Measurements from ENCODE around the gene MAN1B1.

The MAN1B1 gene

GRCh38 chr9:137150617-137151457, 64.1 kb downstream of the MAN1B1 start:
- Mint-ChIP-seq H3K4me3 (no peak overlapping the region), H3K4me1 (no peaks in the 10 kb centered on the region), H3K27ac (no peak overlapping the region), H3K9me3 (no peaks in the 10 kb centered on the region), H3K27me3 (ENCODE audit: low read depth) (peaks cover 59% of the 10 kb centered on the region), H3K36me3 (ENCODE audit: low read depth) (no peaks in the 10 kb centered on the region)
- TF ChIP-seq CTCF (IDR thresholded peaks at IDR 0.05; ENCODE audit: unreplicated experiment in 3 of 3), result no peak

- Mint-ChIP-seq H3K27me3 (ENCODE audit: low read depth) (peaks cover 69% of the 10 kb centered on the region), H3K36me3 (ENCODE audit: low read depth) (no peaks in the 10 kb centered on the region), H3K27ac (no peak overlapping the region), H3K9me3 (no peaks in the 10 kb centered on the region), H3K4me3 (no peak overlapping the region), H3K4me1 (no peaks in the 10 kb centered on the region)
- TF ChIP-seq CTCF (IDR thresholded peaks at IDR 0.05; ENCODE audit: unreplicated experiment in 3 of 3), result no peak
These were observed 66.1 kb downstream of the MAN1B1 start for GRCh38 chr9:137152844-137153405.

GRCh38 chr9:137156567-137157375, 70.0 kb downstream of the MAN1B1 start:
- no peaks in the 10 kb centered on the region for H3K4me1 Mint-ChIP-seq
- H3K27ac Mint-ChIP-seq, result no peak overlapping the region
- H3K27me3 Mint-ChIP-seq (ENCODE audit: low read depth), result peaks cover 76% of the 10 kb centered on the region
- no peak for TF ChIP-seq CTCF (IDR thresholded peaks at IDR 0.05; ENCODE audit: unreplicated experiment in 3 of 3)
- H3K9me3 Mint-ChIP-seq, result no peaks in the 10 kb centered on the region
- no peaks in the 10 kb centered on the region for H3K36me3 Mint-ChIP-seq (ENCODE audit: low read depth)
- H3K4me3 Mint-ChIP-seq, result no peak overlapping the region

GRCh38 chr9:137157618-137158415, 71.0 kb downstream of the MAN1B1 start:
- no peaks in the 10 kb centered on the region for H3K9me3 Mint-ChIP-seq
- no peaks in the 10 kb centered on the region for H3K36me3 Mint-ChIP-seq (ENCODE audit: low read depth)
- H3K4me3 Mint-ChIP-seq, result no peak overlapping the region
- H3K4me1 Mint-ChIP-seq, result no peaks in the 10 kb centered on the region
- no peak overlapping the region for H3K27ac Mint-ChIP-seq
- TF ChIP-seq CTCF (IDR thresholded peaks at IDR 0.05; ENCODE audit: unreplicated experiment in 3 of 3), result no peak
- peaks cover 79% of the 10 kb centered on the region for H3K27me3 Mint-ChIP-seq (ENCODE audit: low read depth)

GRCh38 chr9:137158625-137159024, 71.8 kb downstream of the MAN1B1 start:
- H3K36me3 Mint-ChIP-seq (ENCODE audit: low read depth), result no peaks in the 10 kb centered on the region
- TF ChIP-seq CTCF (IDR thresholded peaks at IDR 0.05; ENCODE audit: unreplicated experiment in 3 of 3), result no peak
- H3K4me1 Mint-ChIP-seq, result no peaks in the 10 kb centered on the region
- no peak overlapping the region for H3K4me3 Mint-ChIP-seq
- peaks cover 87% of the 10 kb centered on the region for H3K27me3 Mint-ChIP-seq (ENCODE audit: low read depth)
- no peak overlapping the region for H3K27ac Mint-ChIP-seq
- no peaks in the 10 kb centered on the region for H3K9me3 Mint-ChIP-seq

Measured in nephron (organoid).